ENCODE data around the gene MLKL.
"Not testable (repeated sequence)": the region's sequence is repeated elsewhere in the genome, so short reads cannot be mapped to it uniquely, and the experiment has no call there.

The MLKL gene

DNA sequence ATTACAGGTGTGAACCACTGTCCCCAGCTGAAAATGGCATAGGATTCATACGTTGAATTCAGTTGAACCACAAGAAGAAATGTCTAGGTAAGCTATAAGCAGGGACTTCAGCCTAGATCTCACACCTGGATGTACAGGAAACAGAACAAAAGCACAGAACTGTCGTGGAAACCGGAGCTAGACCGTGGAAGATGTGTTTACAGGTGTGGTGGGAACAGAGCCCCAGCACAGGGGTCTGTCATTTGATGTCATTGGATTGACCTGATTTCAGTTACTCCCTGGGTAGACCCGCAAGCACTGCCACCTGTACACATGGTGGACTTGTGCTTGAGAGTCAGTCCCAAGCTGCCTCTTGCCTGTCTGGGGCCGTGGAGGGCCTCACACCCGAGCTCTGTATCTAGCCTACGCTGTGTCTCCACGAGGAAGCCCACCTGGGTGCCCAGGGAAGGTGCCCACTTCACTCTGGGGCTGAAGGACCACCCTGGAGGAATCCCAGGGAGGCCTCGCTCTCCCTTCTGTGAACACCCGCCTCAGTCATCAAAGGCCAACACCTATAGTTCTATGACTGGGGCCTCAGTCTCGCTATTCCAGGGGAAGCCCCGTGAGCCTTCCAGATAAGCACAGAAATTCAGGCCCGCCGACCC lies 32.2 kb upstream of the MLKL start:
- H3K4me1 ChIP-seq (ENCODE audit: control insufficient read depth, insufficient read depth, low read length), result no peaks in the 10 kb centered on the region
- H3K9me3 ChIP-seq (ENCODE audit: control insufficient read depth in 2 of 2, low read length in 2 of 2), result no peaks in the 10 kb centered on the region
- no peak overlapping the region for H3K27ac ChIP-seq (ENCODE audit: low read length)
- peaks cover 0 to 2% of the 10 kb centered on the region in 2 donors for H3K27me3 ChIP-seq (ENCODE audit: control insufficient read depth in 1 of 2, insufficient read depth in 2 of 2, low read length in 2 of 2)
- H3K36me3 ChIP-seq (ENCODE audit: control insufficient read depth in 2 of 2, insufficient read depth in 2 of 2, low read length in 2 of 2), result no peaks in the 10 kb centered on the region
- no peak overlapping the region for H3K9ac ChIP-seq (ENCODE audit: low read length in 2 of 2)
- no peak overlapping the region for H3K4me3 ChIP-seq (ENCODE audit: low read length in 2 of 2)

DNA sequence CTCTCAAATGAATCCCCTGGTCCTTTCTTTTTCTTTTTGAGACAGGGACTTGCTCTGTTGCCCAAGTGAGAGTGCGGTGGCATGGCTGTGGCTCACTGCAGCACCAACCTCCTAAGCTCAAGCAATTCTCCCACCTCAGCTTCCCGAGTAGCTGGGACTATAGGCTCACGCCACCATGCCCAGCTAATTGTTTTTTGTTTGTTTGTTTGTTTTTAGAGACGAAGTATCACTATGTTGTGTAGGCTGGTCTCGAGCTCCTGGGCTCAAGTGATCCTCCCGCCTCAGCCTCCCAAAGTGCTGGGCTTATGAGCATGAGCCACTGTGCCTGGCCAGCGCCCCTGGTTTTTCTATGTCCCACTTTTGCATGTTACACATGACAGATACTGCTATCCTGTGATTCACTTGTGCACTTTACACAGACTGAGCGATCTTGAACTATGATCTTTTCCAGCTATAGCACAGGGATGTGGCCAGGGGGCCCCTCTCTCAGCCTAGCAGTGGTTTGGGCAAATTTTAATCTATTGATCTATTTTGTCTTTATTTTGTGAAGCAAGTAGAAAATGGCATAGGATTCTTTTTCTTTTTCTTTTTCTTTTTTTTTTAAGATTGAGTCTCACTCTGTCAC lies 31.3 kb upstream of the MLKL start:
- no peaks in the 10 kb centered on the region for H3K36me3 ChIP-seq (ENCODE audit: control insufficient read depth in 2 of 2, insufficient read depth in 2 of 2, low read length in 2 of 2)
- no peak overlapping the region for H3K9ac ChIP-seq (ENCODE audit: low read length in 2 of 2)
- no peaks in the 10 kb centered on the region for H3K4me1 ChIP-seq (ENCODE audit: control insufficient read depth, insufficient read depth, low read length)
- H3K4me3 ChIP-seq (ENCODE audit: low read length in 2 of 2), result no peak overlapping the region
- no peak overlapping the region for H3K27ac ChIP-seq (ENCODE audit: low read length)
- peaks cover under 1 to 3% of the 10 kb centered on the region in 2 donors for H3K9me3 ChIP-seq (ENCODE audit: control insufficient read depth in 2 of 2, low read length in 2 of 2)
- H3K27me3 ChIP-seq (ENCODE audit: control insufficient read depth in 1 of 2, insufficient read depth in 2 of 2, low read length in 2 of 2), result no peaks in the 10 kb centered on the region

DNA sequence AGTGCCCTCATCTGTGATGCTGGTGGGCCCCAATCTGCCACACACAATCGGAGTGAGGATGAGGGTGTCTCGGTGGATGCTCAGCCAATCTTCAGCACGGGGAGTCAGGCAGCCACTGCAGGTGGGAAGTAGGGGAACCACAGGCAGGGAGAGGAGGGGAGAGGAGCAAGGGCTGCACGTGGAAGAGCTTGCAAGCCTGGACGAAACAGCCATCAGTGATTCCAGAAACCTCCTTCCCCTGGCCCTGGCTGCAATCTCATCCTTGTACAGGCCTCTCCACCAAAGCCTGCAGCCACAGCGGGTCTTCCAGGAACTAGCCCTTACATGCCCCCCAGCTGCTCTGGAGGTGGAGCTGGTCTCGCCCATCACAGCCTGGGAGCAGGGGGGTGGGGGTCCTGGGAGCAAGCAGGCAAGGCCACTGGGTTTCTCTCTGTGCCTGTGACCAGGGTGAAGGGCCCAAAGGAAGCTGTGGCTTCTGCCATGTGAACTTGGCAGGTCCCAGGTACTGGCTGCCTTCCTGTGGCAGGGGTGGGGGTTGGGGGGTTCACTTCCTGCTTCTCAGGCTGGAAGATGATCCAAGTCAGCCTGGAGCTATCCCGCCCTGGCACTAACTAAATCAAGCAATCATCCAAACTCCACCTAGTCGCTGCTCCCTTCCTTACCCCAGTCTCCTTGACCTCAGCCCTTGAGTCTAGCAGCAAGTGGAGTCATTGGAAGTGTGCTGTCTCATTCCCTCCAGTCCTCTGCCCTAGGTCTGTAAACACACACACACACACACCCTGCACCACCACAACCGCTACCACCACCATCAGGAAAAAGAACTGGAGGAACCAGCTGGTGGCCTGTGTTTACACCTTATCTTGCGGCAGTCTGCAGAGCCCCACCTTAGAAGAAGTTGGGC lies 29.4 kb upstream of the MLKL start:
- H3K4me3 ChIP-seq (ENCODE audit: low read length in 2 of 2), result no peak overlapping the region
- no peaks in the 10 kb centered on the region for H3K36me3 ChIP-seq (ENCODE audit: control insufficient read depth in 2 of 2, insufficient read depth in 2 of 2, low read length in 2 of 2)
- peaks cover 5 to 9% of the 10 kb centered on the region in 2 donors for H3K9me3 ChIP-seq (ENCODE audit: control insufficient read depth in 2 of 2, low read length in 2 of 2)
- no peak overlapping the region for H3K27ac ChIP-seq (ENCODE audit: low read length)
- H3K9ac ChIP-seq (ENCODE audit: low read length in 2 of 2), result no peak overlapping the region
- no peaks in the 10 kb centered on the region for H3K27me3 ChIP-seq (ENCODE audit: control insufficient read depth in 1 of 2, insufficient read depth in 2 of 2, low read length in 2 of 2)
- H3K4me1 ChIP-seq (ENCODE audit: control insufficient read depth, insufficient read depth, low read length), result no peaks in the 10 kb centered on the region

- H3K4me1 ChIP-seq (ENCODE audit: control insufficient read depth, insufficient read depth, low read length), result no peaks in the 10 kb centered on the region
- no peak overlapping the region for H3K9ac ChIP-seq (ENCODE audit: low read length in 2 of 2)
- H3K36me3 ChIP-seq (ENCODE audit: control insufficient read depth in 2 of 2, insufficient read depth in 2 of 2, low read length in 2 of 2), result no peaks in the 10 kb centered on the region
- H3K27me3 ChIP-seq (ENCODE audit: control insufficient read depth in 1 of 2, insufficient read depth in 2 of 2, low read length in 2 of 2), result peaks cover 0 to 3% of the 10 kb centered on the region in 2 donors
- peaks cover 5 to 9% of the 10 kb centered on the region in 2 donors for H3K9me3 ChIP-seq (ENCODE audit: control insufficient read depth in 2 of 2, low read length in 2 of 2)
- no peak overlapping the region for H3K27ac ChIP-seq (ENCODE audit: low read length)
- H3K4me3 ChIP-seq (ENCODE audit: low read length in 2 of 2), result no peak overlapping the region
These were observed 27.2 kb upstream of the MLKL start for GRCh38 chr16:74727903-74728302.

DNA sequence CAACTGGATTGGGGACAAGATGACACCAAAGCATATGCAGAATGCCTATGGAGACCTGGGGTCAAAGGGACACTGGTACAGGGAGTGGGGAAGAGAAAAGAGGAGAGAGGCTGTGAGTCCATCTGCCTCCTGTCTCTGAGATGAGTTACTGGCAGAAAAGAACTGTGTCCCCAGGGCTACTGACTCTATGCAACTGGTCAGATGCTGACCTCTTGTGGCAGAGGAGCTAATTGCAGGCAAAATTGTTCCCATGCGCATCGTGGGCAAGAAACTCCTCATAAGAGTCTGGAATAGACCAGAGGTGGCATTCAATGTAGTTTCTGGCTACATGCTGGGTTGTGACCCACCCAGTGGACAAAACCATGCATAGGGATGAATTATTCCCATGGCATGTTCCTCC lies 26.1 kb upstream of the MLKL start:
- Histone ChIP-seq H3K36me3 (ENCODE audit: control insufficient read depth in 2 of 2, insufficient read depth in 2 of 2, low read length in 2 of 2) (no peaks in the 10 kb centered on the region), H3K4me1 (ENCODE audit: control insufficient read depth, insufficient read depth, low read length) (no peaks in the 10 kb centered on the region), H3K9me3 (ENCODE audit: control insufficient read depth in 2 of 2, low read length in 2 of 2) (peaks cover 5 to 9% of the 10 kb centered on the region in 2 donors), H3K9ac (ENCODE audit: low read length in 2 of 2) (no peak overlapping the region), H3K4me3 (ENCODE audit: low read length in 2 of 2) (no peak overlapping the region), H3K27ac (ENCODE audit: low read length) (no peak overlapping the region), H3K27me3 (ENCODE audit: control insufficient read depth in 1 of 2, insufficient read depth in 2 of 2, low read length in 2 of 2) (peaks cover 0 to 3% of the 10 kb centered on the region in 2 donors)

GRCh38 chr16:74725651-74726455 lies 25.2 kb upstream of the MLKL start:
- no peak overlapping the region for H3K4me3 ChIP-seq (ENCODE audit: low read length in 2 of 2)
- H3K9ac ChIP-seq (ENCODE audit: low read length in 2 of 2), result no peak overlapping the region
- H3K27me3 ChIP-seq (ENCODE audit: control insufficient read depth in 1 of 2, insufficient read depth in 2 of 2, low read length in 2 of 2), result peaks cover 0 to 3% of the 10 kb centered on the region in 2 donors
- H3K36me3 ChIP-seq (ENCODE audit: control insufficient read depth in 2 of 2, insufficient read depth in 2 of 2, low read length in 2 of 2), result no peaks in the 10 kb centered on the region
- peaks cover 5 to 9% of the 10 kb centered on the region in 2 donors for H3K9me3 ChIP-seq (ENCODE audit: control insufficient read depth in 2 of 2, low read length in 2 of 2)
- H3K27ac ChIP-seq (ENCODE audit: low read length), result no peak overlapping the region
- no peaks in the 10 kb centered on the region for H3K4me1 ChIP-seq (ENCODE audit: control insufficient read depth, insufficient read depth, low read length)

DNA sequence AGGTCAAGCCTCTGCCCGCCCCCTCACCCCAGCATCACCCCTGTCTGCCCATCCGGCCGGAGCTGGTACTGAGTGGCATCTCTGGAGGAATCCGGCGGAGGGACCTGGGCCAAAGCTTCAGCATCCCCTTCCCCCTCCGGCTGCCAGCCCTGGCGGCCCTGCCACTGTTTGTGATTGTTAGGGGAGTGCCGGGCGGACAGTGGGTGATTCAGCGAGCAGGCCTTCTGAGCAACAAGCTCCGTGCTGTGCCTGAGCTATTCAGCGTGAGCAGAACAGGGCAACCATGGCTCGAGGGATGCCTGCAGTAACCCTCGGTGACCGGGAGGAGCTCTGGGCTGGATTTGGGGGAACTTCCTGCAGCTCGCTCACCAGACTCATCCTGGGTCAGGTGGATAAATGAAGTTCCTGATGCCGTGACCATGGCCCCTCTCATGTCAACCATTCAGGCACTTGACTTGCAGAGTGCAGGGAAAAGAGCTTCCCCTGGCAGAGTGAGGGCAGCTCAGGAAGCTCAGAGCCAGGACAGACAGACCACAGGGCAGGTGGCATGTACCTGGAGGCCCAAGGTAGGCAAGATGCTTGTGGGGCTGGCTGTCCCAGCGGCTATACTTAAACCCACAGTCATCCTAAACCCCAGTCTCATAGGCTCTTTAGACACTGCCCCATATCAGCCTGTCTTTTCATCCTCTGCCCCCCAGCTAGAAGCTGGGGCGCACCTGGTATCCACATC lies 24.3 kb upstream of the MLKL start:
- Histone ChIP-seq H3K4me3 (ENCODE audit: low read length in 2 of 2) (no peak overlapping the region), H3K9me3 (ENCODE audit: control insufficient read depth in 2 of 2, low read length in 2 of 2) (peaks cover 5 to 9% of the 10 kb centered on the region in 2 donors), H3K27ac (ENCODE audit: low read length) (no peak overlapping the region), H3K36me3 (ENCODE audit: control insufficient read depth in 2 of 2, insufficient read depth in 2 of 2, low read length in 2 of 2) (no peaks in the 10 kb centered on the region), H3K4me1 (ENCODE audit: control insufficient read depth, insufficient read depth, low read length) (no peaks in the 10 kb centered on the region), H3K9ac (ENCODE audit: low read length in 2 of 2) (no peak overlapping the region), H3K27me3 (ENCODE audit: control insufficient read depth in 1 of 2, insufficient read depth in 2 of 2, low read length in 2 of 2) (peaks cover 0 to 3% of the 10 kb centered on the region in 2 donors)

DNA sequence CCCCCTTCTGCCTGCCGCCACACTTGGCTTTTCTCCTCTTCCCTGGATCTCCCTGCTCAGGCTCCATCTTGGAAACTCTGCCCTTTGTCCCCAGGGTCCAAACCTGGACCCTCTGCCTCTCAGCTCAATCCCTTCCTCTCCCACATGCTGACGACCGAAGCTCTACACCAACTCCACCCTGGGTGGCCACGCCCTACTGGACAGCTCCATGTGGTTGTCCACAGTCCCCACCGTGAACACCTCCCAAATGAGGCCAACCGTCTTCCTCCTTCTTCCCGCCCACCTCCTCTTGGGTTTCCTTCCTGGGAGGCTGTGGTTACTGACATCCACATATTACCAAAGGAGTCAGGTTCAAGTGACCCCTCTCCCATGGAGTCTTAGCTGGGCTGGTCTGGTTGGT lies 22.6 kb upstream of the MLKL start:
- no peak overlapping the region for H3K4me3 ChIP-seq (ENCODE audit: low read length in 2 of 2)
- H3K27ac ChIP-seq (ENCODE audit: low read length), result no peak overlapping the region
- H3K36me3 ChIP-seq (ENCODE audit: control insufficient read depth in 2 of 2, insufficient read depth in 2 of 2, low read length in 2 of 2), result no peaks in the 10 kb centered on the region
- H3K4me1 ChIP-seq (ENCODE audit: control insufficient read depth, insufficient read depth, low read length), result no peaks in the 10 kb centered on the region
- peaks cover 5 to 9% of the 10 kb centered on the region in 2 donors for H3K9me3 ChIP-seq (ENCODE audit: control insufficient read depth in 2 of 2, low read length in 2 of 2)
- H3K9ac ChIP-seq (ENCODE audit: low read length in 2 of 2), result no peak overlapping the region
- peaks cover 0 to 3% of the 10 kb centered on the region in 2 donors for H3K27me3 ChIP-seq (ENCODE audit: control insufficient read depth in 1 of 2, insufficient read depth in 2 of 2, low read length in 2 of 2)

DNA sequence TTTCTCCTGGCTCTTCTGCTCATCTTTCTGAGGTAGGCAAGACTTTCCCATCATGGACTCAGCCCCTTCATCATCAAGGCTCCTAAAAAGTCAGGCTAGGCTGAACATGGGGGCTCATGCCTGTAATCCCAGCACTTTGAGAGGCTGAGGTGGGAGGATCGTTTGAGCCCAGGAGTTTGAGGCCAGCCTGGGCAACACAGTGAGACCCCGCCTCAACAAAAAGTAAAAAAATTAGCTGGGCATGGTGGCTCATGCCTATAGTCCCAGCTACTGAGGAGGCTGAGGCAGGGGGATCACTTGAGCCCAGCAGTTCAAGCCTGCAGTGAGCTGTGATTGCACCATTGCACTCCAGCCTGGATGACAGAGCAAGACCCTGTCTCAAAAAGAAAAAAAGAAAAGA lies 21.5 kb upstream of the MLKL start:
- not testable (repeated sequence) for H3K27me3 ChIP-seq (ENCODE audit: control insufficient read depth in 1 of 2, insufficient read depth in 2 of 2, low read length in 2 of 2); H3K27ac ChIP-seq (ENCODE audit: low read length); H3K9me3 ChIP-seq (ENCODE audit: control insufficient read depth in 2 of 2, low read length in 2 of 2); H3K4me3 ChIP-seq (ENCODE audit: low read length in 2 of 2); H3K9ac ChIP-seq (ENCODE audit: low read length in 2 of 2); H3K4me1 ChIP-seq (ENCODE audit: control insufficient read depth, insufficient read depth, low read length); H3K36me3 ChIP-seq (ENCODE audit: control insufficient read depth in 2 of 2, insufficient read depth in 2 of 2, low read length in 2 of 2)

GRCh38 chr16:74721716-74722115 lies 21.1 kb upstream of the MLKL start:
- Histone ChIP-seq H3K4me1 (ENCODE audit: control insufficient read depth, insufficient read depth, low read length) (no peaks in the 10 kb centered on the region), H3K27ac (ENCODE audit: low read length) (no peak overlapping the region)

More at GRCh38 chr16:74721716-74722115, 21.1 kb upstream of the MLKL start:
- Histone ChIP-seq H3K9me3 (ENCODE audit: control insufficient read depth in 2 of 2, low read length in 2 of 2) (peaks cover 2 to 3% of the 10 kb centered on the region in 2 donors), H3K4me3 (ENCODE audit: low read length in 2 of 2) (no peak overlapping the region), H3K36me3 (ENCODE audit: control insufficient read depth in 2 of 2, insufficient read depth in 2 of 2, low read length in 2 of 2) (no peaks in the 10 kb centered on the region), H3K27me3 (ENCODE audit: control insufficient read depth in 1 of 2, insufficient read depth in 2 of 2, low read length in 2 of 2) (peaks cover 0 to 3% of the 10 kb centered on the region in 2 donors), H3K9ac (ENCODE audit: low read length in 2 of 2) (no peak overlapping the region)

Data from stomach smooth muscle (tissue), 2 donors.